COLO668 (cell line): ENCODE measurements around the gene ATP1A2.

Source experiments
- DNase-seq: peaks from one replicate; lab custom pipeline; 2025; ENCODE audit not compliant: unreplicated experiment; lab: John Stamatoyannopoulos, UW

Gene ATP1A2

GRCh38 chr1:160139840-160140239, 24.3 kb downstream of the ATP1A2 start:
- DNase-seq = no peak

DNA sequence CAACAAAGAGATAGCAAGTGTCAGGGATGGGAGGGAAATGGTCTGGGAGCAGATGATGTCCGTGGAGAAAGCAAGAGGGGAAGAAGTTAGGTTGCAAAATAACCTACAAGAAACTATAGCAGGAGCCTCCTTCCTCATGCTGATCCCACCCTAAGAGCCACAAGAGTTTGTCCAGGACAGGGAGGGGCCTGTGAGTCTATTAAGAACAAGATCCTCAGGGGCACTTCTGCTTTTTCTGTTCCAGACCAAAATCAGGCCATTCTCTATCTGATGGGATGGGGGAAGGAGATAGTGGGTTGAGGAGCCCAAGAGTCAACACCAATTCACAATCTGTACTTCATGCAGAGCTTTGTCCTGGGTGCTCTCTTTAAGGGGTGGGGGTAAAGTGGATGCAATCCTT, 28.1 kb downstream of the ATP1A2 start:
- DNase-seq = no peak

GRCh38 chr1:160144921-160145320, 29.4 kb downstream of the ATP1A2 start:
- no peak for DNase-seq

DNA sequence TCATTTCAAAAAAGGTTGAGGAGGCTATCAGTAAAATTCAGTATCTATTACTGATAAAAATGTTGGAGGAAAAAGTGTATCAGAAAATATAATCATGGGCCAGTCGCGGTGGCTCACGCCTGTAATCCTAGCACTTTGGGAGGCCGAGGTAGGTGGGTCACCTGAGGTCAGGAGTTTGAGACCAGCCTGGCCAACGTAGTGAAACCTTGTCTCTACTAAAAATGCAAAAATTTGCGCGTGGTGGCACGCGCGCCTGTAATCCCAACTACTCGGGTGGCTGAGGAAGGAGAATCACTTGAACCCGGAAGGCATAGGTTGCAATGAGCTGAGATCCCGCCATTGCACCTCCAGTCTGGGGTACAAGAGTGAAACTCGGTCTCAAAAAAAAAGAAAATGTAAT, 30.5 kb downstream of the ATP1A2 start:
- no peak for DNase-seq

DNA sequence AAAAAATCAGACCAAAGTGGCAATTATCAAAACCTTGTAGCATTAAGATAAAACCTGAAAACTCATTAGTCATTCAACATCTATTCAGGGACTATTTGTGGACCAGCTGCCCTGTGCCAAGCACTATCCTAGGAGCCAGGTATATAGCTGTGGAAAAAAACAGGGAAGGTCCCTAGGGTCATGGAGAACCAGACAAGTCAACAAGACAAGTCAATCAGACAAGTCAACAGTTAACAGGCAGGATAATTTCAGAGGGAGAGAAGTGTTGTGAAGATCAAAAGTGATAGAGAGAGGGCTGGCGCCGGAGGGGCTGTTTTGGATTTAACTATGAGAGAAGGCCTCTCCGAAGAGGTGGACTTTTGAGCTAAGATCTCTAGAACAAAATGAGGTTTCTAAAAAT, 32.6 kb downstream of the ATP1A2 start:
- no peak for DNase-seq

- DNase-seq = no peak
Measured at GRCh38 chr1:160149233-160149632, 33.7 kb downstream of the ATP1A2 start.

DNA sequence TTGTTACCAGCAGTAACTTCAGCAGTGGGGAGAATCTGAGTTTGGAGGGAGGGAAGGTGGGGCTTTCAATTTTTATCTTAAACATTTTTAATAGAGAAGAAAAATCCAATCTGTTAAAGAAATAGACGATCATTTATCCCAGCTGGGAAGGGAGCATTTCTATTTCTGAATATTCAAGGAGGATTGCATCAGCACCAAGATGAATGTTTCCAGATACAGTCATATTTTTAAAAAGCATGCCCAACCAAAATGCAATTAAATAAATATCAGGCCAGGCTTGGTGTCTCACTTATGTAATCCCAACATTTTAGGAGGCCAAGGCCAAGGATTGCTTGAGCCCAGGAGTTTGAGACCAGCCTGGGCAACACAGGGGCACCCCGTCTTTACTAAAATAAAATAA, 34.2 kb downstream of the ATP1A2 start:
- DNase-seq = no peak

GRCh38 chr1:160151303-160151702, 35.7 kb downstream of the ATP1A2 start, which contains the start of gene ATP1A4:
Gene ATP1A4, plus strand, starts transcription at chr1:160151603. Its CDS starts 438 bp downstream, at chr1:160152041.
- DNase-seq = no peak

- DNase-seq = no peak
Measured at GRCh38 chr1:160154790-160155189, 39.2 kb downstream of the ATP1A2 start.

DNA sequence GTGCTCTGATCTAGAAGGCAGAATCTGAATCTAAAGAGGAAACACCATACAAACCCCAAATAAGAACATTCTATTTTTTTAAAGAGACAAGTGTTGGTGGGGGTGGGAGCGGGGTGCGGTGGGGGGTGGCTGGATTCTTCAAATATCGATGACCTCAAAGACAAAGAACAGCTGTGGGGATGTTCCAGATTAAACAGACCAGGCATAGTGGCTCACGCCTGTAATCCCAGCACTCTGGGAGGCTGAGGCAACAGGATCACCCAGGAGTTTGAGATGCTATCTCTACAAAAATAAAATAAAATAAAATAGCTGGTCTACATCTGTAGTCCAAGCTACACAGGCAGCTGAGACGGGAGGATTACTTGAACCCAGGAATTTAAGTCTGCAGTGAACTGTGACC, 40.8 kb downstream of the ATP1A2 start:
- DNase-seq = no peak

GRCh38 chr1:160157174-160157573, 41.6 kb downstream of the ATP1A2 start:
- DNase-seq = no peak

- no peak for DNase-seq
Measured at GRCh38 chr1:160158031-160158430, 42.5 kb downstream of the ATP1A2 start.

DNA sequence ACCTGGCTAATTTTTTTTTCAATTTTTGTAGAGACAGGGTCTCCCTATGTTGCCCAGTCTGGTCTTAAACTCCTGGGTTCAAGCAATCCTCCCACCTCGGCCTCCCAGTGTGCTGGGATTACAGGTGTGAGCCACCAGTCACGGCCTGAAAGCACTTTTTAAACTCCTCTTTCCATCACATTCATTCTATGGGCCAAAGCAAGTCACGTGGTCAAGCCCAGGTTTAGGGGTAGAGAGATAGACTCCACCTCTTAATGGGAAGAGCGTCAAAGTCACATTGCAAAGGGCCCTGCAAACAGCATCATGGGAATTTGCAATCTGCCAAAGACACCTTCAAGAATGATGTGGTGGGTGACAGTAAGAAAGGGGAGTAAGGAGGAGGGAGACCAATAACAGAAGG, 43.0 kb downstream of the ATP1A2 start:
- no peak for DNase-seq

- DNase-seq = no peak
Measured at GRCh38 chr1:160159846-160160245, 44.3 kb downstream of the ATP1A2 start.

DNA sequence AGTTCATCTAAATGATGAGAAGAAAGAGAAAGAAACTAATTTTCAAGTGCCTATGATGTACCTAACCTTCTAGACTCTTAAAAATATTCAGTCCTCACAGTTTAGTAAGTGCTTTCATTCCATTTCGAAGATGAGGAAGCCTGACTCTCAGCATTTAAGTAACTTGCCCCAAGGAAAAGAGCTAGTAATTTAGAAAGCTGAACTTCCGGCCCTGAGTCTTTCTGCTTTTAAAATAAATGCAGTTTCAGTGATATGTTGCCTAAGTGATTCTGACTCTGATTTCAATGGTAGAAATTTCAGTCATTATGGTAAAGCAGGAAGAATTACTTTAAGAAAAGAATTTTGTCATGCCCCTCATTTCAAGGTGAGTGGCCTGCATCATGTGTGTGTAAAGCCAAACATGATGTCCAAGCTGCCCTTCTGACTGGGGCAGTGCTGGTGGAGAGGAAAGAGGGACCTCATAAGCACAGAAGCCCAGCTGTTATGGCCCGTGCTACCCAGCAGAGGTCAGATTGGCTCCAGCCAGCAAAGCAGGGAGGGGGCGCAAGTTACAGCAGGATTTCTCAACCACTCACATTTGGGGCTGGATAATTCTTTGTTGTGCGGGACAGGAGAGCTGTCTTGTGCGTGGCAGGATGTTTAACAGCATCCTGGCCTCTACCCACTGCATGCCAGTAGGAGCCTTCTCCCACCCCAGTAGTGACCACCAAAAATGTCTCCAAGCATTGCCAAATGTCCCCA, 46.6 kb downstream of the ATP1A2 start:
- DNase-seq = no peak

DNA sequence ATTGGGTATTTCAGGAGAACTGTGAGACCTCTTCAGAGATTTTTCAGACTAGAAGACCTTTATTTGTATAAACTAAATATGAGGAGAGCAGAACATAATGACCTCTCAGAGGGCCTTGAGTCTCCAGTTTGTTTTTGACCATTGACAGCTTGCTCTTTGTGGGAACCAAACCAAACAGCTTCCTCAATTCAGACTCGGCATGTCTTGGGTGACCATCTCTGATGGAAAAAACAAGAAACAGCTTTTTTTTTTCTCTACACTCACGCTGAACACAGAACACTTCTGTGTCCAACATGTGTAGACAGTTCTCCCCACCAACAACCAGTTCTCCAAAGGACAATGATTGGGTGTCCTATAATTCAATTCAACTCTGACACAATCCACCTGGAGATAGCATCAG, 47.4 kb downstream of the ATP1A2 start:
- no peak for DNase-seq

DNA sequence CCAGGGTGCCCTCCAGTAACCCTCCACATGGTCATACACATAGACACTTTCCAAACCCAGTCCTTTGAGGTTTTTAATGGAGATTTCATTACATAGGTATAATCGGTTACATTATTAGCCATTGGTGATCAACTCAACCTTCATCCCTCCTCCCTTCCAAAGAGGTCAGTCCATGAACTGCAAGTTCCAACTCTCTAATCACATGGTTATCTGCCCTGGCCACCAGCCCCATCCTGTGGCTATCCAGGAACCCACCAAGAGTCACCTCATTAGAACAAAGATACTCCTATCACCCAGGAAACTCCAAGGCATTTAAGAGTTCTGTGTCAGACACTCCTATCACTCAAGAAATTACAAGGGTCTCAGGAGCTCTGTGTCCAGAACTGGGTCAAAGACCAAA, 48.1 kb downstream of the ATP1A2 start:
- no peak for DNase-seq

DNA sequence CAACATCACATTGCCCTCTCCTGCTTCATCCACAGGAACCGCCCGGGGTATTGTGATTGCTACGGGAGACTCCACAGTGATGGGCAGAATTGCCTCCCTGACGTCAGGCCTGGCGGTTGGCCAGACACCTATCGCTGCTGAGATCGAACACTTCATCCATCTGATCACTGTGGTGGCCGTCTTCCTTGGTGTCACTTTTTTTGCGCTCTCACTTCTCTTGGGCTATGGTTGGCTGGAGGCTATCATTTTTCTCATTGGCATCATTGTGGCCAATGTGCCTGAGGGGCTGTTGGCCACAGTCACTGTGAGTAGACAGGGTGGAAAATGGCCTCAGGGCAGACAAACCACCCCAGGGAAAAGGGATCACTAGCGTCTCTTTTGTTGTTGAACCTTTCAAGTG, 48.6 kb downstream of the ATP1A2 start:
- DNase-seq = no peak

DNA sequence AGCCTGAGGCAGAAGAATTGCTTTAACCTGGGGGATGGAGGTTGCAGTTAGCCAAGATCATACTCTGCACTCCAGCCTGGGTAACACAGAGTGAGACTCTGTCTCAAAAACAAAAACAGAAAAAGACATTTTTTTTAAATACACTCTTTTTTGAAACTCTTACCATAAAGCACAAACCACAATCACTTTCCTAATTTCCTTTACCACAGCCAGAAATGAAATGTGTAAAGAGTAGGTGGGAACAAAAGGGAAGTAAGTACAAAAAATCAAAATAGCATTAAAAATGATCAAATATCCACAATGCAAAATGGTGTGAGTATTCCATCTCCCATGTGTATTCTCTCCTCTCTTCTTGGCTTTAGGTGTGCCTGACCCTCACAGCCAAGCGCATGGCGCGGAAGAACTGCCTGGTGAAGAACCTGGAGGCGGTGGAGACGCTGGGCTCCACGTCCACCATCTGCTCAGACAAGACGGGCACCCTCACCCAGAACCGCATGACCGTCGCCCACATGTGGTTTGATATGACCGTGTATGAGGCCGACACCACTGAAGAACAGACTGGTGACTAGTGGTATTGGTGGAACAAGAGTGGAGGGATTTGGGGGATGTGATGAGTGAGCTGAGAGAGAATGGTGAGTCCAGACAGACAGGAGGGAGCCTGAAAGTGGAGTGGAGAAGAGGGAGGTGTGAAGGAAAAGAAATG, 50.8 kb downstream of the ATP1A2 start:
- no peak for DNase-seq

GRCh38 chr1:160167056-160167455, 51.5 kb downstream of the ATP1A2 start:
- DNase-seq = no peak

DNA sequence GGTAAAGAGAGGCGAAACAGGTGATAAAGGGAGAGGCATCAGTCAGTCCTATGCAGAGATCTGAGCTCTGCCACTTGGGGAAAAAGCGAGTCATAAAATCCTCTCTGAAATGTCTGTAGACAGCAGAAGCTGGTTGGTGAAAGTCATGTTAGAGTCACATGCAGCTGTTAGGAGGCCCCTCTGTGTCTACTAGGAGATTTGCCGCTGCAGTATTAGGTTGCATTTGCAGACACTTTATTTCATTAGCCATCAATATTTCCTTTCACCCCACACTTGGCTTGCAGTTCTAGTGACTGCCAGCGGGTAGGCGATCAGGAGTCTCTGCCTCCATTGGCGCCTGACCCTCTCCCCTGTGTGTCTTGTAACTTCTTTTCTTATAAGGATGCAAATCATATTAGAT, 52.0 kb downstream of the ATP1A2 start:
- DNase-seq = no peak

DNA sequence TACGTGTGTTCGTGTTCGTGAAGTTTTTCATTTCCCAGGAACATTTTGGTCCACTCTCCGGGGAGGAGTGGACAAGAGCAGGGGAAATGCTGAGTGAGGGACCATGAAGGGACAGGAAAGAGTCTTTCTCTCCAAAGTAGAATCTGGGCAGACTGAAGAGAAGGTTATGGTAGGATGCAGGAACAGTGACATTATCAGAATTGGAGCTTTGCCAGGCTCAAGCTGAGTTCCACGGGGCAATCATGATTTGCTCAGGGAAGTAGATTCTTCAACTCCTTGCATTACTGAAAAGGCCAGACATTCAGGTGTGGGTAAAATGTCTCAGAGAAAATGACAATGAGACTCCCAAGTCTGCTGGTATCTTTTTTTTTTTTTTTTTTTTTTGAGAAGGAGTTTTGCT, 52.5 kb downstream of the ATP1A2 start:
- DNase-seq = no peak
